ENCODE measurements around the gene RFT1.

- TF ChIP-seq CTCF (IDR thresholded peaks at IDR 0.05; ENCODE audit: low read length): no peak
- no peak for TF ChIP-seq EZH2 (IDR thresholded peaks at IDR 0.05; ENCODE audit: borderline replicate concordance, low read length)
These were observed 55.2 kb downstream of the RFT1 start for GRCh38 chr3:53074761-53075742.

Measured in OCI-LY1 (cell line).